Measurements from ENCODE around the gene ZMAT3.

Gene ZMAT3

DNA sequence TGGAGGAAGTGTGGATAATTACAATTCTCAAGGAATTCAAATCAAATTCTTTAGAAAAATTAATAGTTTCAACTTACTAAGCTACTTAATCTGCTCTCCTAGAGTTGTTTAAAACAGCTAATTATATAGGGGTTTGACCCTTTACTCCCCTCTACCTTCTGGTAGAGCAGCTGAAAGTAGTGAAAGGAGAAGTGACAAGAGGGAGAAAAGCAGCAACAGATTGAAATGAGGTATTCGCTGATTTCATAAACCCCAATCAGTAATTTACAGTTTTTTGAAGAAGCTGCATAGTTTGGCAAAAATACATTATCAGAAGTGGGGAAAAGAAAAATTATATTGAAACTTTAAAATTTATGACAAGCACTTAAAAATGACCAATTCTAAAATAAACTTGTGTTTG, 52.8 kb downstream of the ZMAT3 start:
- DNase-seq: no peak

DNA sequence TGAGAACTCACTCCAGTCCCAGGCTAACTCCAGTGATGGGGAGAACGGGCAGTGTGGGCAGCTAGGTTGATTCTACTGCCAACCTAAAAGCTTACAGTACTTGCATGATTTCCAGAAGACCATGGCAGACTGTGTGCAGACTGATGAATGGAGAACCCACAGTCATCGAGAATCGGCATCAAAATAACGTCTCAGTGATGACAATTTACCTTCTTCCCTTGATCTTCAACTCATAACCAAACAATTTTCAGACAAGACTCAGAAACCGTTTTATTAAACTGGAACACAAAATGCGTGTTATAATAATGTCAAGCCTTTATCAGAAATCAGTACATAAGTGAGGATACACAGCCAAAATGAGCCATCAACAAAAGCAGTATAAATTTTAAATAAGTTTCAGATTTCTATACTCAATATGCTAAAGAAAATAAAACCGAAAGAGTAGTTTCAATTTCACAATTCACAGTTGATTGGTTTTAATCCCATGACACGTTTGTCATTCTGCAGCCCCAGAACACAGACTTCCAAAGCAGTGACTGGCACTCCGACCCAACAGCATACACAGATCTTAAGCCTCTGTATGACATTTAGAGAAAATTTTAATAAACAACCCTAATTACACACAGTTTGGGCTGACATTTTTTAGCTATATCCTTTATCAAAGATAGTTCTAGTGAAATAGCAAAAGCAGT, 54.5 kb downstream of the ZMAT3 start:
- no peak for DNase-seq

DNA sequence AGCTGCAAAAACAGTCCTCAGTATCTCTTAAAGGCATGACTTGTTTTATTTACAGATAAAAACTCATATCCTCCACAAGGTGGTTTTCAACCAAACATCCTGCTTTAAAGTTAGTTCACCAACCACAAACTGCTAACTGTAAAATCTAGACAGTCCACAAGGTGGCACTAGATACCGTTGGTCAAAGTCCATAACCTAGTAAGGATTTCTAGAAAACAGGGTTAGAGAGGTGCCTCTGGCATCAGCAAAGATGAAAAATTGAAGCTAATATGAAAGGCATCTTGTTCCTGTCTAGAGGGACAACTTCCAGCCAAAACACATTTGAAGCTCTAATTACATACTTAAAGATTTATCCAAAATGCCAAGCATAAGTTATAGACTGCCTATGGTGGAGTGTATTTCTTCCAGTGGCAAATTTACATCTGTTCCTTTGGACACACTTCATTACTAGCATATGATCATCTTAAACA, 56.0 kb downstream of the ZMAT3 start:
- no peak for DNase-seq

DNA sequence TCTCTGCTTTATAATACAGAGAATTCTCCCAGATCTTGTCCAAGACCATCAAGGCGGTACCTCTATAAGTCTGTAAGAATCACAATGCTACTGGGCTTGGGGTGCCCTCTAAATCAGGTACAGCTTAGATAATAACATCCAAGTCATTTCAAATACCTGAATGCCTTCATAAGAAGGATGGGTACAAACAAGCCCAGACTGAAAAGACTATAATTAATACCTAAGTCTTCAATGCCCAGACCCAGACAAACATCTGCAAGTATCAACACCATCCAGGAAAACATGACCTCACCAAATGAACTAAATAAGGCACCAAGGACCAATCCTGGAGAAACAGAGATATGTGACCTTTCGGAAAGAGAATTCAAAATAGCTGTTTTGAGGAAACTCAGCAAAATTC, 65.9 kb downstream of the ZMAT3 start:
- no peak for DNase-seq

DNA sequence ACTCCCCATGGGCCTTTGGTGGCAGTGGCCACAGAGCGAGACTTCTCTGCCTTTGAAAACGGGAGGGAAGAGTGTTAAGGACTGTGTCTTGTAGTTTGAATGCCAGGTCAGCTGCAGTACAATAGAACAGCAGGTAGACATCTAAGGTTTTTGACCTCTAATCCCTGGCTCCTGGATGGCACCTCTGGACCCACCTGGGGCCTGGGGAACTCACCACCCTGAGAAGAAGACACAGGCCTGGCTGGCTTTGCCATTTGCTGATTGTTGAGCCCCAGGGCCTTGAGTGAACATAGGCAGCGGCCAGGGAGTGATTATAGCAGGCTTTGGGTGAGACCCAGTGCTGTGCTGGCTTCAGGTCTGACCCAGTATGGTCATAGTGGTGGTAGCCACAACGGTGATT, 66.4 kb downstream of the ZMAT3 start:
- no peak for DNase-seq

DNA sequence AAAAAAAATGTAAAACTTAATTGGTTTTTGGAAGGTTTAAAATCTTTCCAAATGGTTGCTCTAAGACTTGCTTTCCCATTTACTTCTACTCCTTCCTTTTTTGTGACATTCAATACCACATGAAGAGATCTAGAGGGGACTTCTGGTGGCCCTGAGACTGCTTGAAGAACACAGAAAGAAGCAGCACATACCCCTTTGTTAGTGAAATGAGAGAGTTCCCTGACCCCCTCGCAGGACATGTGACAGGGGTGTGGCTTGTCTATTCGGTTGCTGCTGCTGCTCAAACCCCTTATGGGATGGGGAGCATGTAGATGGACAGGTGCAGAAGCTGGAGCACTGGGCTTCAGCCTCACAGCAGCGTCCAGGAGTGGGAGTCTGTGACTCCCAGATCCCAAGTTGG, 71.0 kb downstream of the ZMAT3 start:
- DNase-seq: no peak

DNA sequence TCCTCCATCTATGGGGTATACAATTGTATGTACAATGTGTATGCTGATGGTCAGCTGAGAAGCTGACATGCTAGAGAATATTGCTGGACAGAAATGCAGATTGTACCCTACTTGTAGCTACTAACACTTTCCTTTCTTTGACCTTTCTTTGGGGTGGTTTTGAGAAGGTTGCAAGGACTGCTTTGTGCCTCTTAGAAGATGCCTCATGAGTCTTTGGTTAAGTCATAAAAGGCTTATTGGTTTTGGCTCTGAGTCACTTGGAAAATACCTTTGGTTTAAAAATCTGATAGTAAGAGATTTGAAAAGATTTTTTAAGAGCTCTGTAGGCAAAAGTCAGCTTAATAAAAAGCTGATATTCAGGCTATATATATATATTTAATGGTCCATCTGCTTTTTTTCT, 71.5 kb downstream of the ZMAT3 start:
- DNase-seq: no peak

DNA sequence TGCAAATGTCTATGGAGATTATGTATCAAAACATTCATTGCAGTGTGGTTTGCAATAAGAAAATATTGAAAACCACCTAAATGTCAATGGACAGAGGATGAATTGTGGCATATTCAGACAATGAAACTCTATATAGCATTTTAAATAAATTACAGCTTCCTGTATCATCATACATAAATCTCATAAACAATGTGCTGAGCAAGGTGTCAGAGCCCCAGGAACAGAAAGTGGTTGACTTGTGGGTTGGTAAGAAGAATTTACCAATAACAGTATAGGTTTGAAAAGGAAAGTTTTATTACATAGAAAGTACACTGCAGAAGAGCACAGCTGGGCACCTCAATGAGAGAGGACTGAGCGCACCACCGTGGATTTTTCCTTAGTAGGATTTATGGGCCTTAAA, 75.2 kb downstream of the ZMAT3 start:
- DNase-seq: no peak

DNA sequence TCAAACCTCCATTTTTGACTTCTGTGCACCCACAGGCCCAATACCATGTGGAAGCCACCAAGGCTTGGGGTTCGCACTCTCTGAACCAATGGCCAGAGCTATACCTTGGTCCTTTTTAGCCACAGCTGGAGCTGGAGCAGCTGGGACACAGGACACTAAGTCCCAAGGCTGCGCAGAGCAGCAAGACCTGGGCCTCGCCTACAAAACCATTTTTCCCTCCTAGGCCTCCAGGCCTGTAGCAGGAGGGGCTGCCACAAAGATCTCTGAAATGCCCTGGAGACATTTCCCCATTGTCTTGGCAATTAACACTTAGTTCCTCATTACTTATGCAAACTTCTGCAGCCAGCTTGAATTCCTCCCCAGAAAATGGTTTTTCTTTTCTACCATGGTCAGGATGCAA, 81.3 kb downstream of the ZMAT3 start:
- no peak for DNase-seq

DNA sequence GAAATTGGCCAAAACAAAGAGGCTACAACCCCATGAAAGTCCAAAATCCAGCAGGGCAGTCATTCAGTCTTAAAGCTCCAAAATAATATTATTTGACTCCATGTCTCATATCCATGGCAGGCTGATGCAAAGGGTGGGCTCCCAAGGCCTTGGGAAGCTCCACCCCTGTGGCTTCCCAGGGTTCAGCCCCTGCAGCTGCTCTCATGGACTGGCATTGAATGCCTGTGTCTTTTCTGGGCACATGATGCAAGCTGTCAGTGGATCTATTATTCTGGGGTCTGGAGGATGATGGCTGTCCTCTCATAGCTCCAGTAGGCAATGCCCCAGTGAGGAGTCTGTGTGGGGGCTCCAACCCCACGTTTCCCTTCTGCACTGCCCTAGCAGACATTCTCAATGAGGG, 81.8 kb downstream of the ZMAT3 start:
- DNase-seq: no peak

DNA sequence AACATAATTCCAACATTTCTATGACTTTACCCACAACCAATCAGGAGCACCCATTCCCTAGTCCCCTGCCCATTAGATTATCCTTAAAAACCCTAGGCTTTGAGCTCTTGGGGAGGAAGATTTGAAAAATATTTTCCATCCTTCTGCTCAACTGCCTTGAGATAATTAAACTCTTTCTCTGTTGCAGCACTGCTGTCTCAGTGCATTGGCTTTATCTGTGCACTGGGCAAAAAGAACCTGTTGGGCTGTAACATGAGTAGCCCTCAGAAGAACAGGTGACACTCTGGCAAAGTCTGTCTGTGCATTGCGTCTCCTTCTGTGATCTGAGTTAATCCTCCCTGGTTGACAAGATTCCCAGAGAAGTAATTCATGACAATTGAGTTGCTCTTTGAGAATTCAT, 83.9 kb downstream of the ZMAT3 start:
- DNase-seq: no peak

DNA sequence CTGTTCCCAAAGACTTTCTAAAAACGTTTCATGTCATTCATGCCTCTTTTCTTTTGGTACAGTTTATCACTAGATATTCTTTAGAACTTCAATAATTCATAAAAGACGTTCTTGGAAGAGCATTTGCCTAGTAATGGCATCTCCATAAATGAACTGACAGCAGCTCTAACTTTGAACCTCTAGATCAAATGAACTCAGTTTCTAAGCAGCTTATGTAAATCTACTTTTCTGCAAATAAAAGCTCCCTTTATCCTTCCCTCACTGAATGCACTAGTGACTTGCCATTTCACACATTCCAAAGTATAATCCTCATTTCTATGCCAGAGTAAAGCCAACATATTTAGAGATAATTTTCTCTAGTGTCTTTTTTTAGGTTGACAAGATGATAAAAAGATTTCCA, 85.2 kb downstream of the ZMAT3 start:
- DNase-seq: no peak

DNA sequence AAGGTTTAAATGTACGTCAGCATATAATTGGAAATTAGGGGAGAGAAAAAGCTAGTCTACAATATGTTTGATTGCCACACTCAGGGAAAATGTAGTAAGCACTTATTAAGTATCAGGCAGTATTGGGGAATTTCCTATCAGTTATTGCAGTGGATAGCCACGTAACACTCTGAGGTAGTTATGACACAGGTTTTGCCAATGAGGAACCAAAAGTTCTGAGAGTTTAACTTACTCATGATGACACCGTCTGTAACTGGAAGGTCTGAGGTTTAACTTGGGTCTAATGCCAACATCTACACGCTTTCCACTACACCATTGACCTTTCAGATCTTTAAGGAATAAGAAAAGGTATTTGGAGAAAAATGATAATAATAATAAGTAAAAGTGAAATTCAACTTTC, 89.5 kb downstream of the ZMAT3 start:
- no peak for DNase-seq

DNA sequence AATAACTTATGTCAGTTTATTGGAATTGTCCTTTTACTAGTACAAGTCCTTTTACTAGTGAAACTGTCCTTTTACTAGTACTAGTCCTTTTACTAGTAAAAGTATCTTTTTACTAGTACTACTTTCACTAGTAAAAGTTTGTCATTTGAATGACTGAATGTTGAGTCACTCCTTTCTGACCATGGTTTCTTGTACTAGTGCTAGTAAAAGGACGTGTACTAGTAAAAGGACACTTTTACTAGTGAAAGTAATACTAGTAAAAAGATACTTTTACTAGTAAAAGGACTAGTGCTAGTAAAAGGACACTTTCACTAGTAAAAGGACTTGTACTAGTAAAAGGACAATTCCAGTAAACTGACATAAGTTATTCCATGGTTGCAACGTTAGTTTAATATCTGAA, 96.3 kb downstream of the ZMAT3 start:
- DNase-seq: no peak

DNA sequence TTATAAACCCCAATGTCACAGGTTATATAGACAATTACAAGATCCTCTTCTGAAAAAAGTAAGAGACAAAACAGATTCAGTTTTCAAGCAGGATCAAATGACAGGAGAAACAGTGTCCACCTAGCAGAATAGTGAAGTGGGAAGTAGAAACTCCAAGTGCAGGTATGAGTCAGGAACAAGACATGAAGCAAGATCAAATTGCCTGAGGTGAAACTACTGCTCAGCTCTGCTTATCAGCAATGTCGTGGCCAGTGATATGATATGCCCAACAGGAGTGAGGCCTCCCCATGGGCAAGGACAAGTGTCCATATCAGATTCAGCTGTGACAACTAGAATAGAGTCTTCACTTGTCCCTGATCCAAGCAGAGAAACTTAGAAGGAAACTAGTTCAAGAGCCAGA, 100.0 kb downstream of the ZMAT3 start:
- no peak for DNase-seq

DNA sequence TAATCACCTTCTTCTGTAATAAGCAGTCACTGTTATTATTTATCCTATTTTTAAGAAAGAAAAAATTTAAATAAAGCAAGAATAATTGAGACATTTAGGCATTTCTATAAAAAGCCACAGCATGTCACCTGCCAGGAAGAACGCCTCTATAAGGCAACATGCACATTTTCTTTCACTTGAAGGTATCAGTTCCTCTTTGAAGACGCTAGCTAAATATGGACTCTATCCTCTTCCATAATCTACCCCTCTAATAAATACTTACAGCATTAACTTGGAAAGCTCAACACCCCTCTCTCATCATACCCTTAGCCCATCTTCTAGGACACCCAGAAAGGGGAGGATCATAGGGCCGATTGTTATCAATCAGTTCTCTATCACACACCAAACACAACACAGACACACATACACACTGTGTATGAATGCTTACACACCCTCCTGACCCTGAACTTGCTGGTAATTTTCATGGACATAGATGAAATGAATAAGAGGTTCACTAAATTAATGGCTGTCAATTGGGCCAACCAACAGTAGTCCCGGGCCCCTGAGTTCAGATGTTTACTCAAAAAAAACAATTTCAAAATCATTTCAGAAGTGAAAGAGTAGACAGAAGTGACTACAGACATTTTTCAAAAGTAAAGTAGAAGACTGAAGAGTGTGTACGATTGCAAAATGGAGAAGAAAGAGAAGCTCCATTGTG, 102.5 kb downstream of the ZMAT3 start:
- no peak for DNase-seq

Data from activated CD4-positive, CD25-positive, alpha-beta regulatory T cell treated with anti-CD3 and anti-CD28 coated beads, Interleukin-2, amount 50 U/mL, for 72 hours (primary cell).